HepG2 (cell line): ENCODE measurements around the gene SYT7. TPM values are rescaled to one million over a fixed set of nuclear protein-coding genes. Genes with fewer than 3 reads are reported as not detected.

Experiments used
- AGO1 ChIP-seq: fragments of 200-400 bp; formaldehyde crosslinking; IDR thresholded peaks from 2 replicates; pipeline ENCODE4 v1.6.1; 2017; ENCODE audit warnings: mild to moderate bottlenecking, low read depth, low read length, moderate library complexity; ENCODE audit not compliant: poor library complexity, severe bottlenecking
- DR1 ChIP-seq: sonication (generic); formaldehyde crosslinking; IDR thresholded peaks from 2 replicates; pipeline ENCODE4 v1.8.0; 2021; ENCODE audit warnings: mild to moderate bottlenecking, missing genetic modification reagents, inconsistent platforms
- ELF4 ChIP-seq: sonication (generic); formaldehyde crosslinking; IDR thresholded peaks from 2 replicates; pipeline ENCODE4 v1.5.0; 2020; ENCODE audit warnings: missing genetic modification reagents, mild to moderate bottlenecking, moderate library complexity, borderline replicate concordance
- ETV5 ChIP-seq: IDR thresholded peaks from 2 replicates; pipeline ENCODE4 v1.6.1; 2018; ENCODE audit warnings: missing biosample characterization, missing genetic modification reagents, inconsistent platforms, borderline replicate concordance
- MED13 ChIP-seq: sonication (generic); formaldehyde crosslinking; IDR thresholded peaks from 2 replicates; pipeline ENCODE4 v1.5.0; 2020; ENCODE audit warnings: missing genetic modification reagents
- MEF2D ChIP-seq: sonication (generic); formaldehyde crosslinking; IDR thresholded peaks from 2 replicates; pipeline ENCODE4 v1.5.1; 2020; ENCODE audit warnings: mild to moderate bottlenecking, missing genetic modification reagents
- NR1H2 ChIP-seq: sonication (generic); formaldehyde crosslinking; IDR thresholded peaks from 2 replicates; pipeline ENCODE4 v1.8.1; 2022; ENCODE audit warnings: low read depth, missing genetic modification reagents, borderline replicate concordance
- PAX8 ChIP-seq: sonication (generic); formaldehyde crosslinking; IDR thresholded peaks from 2 replicates; pipeline ENCODE4 v1.8.0; 2022; ENCODE audit warnings: mild to moderate bottlenecking, missing genetic modification reagents, borderline replicate concordance
- RELA ChIP-seq: sonication (generic); formaldehyde crosslinking; IDR thresholded peaks from 2 replicates; pipeline ENCODE4 v1.4.0; 2020; ENCODE audit warnings: missing genetic modification reagents
- TEAD2 ChIP-seq: sonication (generic); formaldehyde crosslinking; IDR thresholded peaks from 2 replicates; pipeline ENCODE4 v1.9.0; 2021; ENCODE audit warnings: missing genetic modification reagents
- ZBED4 ChIP-seq: sonication (generic); formaldehyde crosslinking; IDR thresholded peaks from 2 replicates; pipeline ENCODE4 v1.4.0; 2020; ENCODE audit warnings: missing genetic modification reagents, borderline replicate concordance
- ZFP90 ChIP-seq: sonication (generic); formaldehyde crosslinking; IDR thresholded peaks from 2 replicates; pipeline ENCODE4 v1.8.0; 2022; ENCODE audit warnings: missing genetic modification reagents, mild to moderate bottlenecking, inconsistent platforms, borderline replicate concordance
- ZNF136 ChIP-seq: sonication (generic); formaldehyde crosslinking; IDR thresholded peaks from 2 replicates; pipeline ENCODE4 v1.8.1; 2022; ENCODE audit warnings: low read depth, mild to moderate bottlenecking, moderate library complexity, missing genetic modification reagents
- ZNF160 ChIP-seq: sonication (generic); formaldehyde crosslinking; IDR thresholded peaks from 2 replicates; pipeline ENCODE4 v1.8.0; 2022; ENCODE audit warnings: mild to moderate bottlenecking, inconsistent platforms, missing genetic modification reagents
- ZNF605 ChIP-seq: sonication (generic); formaldehyde crosslinking; IDR thresholded peaks from 2 replicates; pipeline ENCODE4 v1.8.0; 2022; ENCODE audit warnings: mild to moderate bottlenecking, missing genetic modification reagents
- ZNF724P ChIP-seq: sonication (generic); formaldehyde crosslinking; IDR thresholded peaks from 2 replicates; pipeline ENCODE4 v1.8.0; 2022; ENCODE audit warnings: missing genetic modification reagents, borderline replicate concordance
- ZNF800 ChIP-seq: sonication (generic); formaldehyde crosslinking; IDR thresholded peaks from 2 replicates; pipeline ENCODE4 v1.4.0; 2020; ENCODE audit warnings: missing genetic modification reagents
- polyA plus RNA-seq, 8 experiments: library from polyadenylated mRNA; depleted of rRNA in 3 of 8; stranded (reverse) in 7 of 8; unstranded in 1 of 8; fragments of >200 nt; fragmentation: Illumina TruSeq in 4 of 8; extraction: Trizol in 4 of 8; gene quantifications; 2 replicates each; pipeline versions ENCODE4 v1.2.1 to v1.2.3, GENCODE V29; 2011 to 2016; ENCODE audit warnings: low read depth in 4 of 8, missing spikeins in 1 of 8, mixed read lengths in 1 of 8; ENCODE audit not compliant: insufficient read depth in 1 of 8
- total RNA-seq, 5 experiments: library from RNA; depleted of rRNA; stranded (reverse); fragments of >200 nt; fragmentation: Illumina TruSeq; extraction: Trizol; gene quantifications; 2 replicates each; pipeline ENCODE4 v1.2.3, GENCODE V29; 2016; ENCODE audit warnings: low read depth in 1 of 5
- TF ChIP-seq, protein P1 (sequence below): sonication (generic); formaldehyde crosslinking; IDR thresholded peaks from 2 replicates; pipeline ENCODE4 v1.5.0; 2020; ENCODE audit warnings: missing genetic modification reagents
- TF ChIP-seq, protein P2 (sequence below): fragments of 450-650 bp; IDR thresholded peaks from 2 replicates; pipeline ENCODE4 v1.6.1; 2017

SYT7 gene
- total and polyA plus RNA-seq, 2 of the 13 experiments (the other 11 are each of a cell fraction or from before 2014, with no cell fraction given), result 1.4 to 4.4 TPM

DNA sequence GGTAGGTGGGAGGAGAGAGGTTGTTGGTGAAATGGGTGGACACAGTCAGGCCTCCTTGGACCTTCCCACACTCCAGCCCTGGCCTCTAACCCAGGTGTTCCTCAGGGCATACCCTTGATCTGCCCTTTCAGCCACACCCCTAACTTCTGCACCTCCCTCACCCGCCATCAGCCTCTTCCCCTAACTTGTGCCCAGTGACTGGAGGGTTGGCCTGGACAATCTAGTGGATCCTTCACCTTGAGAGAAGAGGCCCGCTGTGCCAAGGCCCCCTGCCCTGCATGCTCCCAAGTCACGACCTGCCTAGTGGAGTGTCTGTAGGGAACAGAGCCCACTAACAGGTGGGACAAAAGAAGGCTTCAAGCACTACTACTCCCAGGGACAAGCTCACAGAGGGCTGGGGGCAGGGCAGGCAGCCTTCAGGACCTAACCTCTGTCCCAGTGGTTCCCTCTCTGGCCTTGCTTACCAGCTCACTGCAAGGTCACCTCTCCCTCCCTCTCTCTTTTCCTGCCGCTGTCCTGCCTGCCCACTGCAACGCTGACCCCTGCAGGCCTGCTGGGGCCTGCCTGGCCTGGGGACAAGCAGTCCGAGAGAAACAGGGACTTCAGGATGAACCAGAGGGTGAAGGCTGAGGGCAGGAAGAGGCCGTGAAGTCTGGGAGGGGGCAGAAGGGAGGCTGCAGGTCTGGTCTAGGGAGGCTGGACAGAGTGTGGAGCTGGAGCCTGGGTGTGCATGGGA is 3.3 kb downstream of the SYT7 start (continued):
- TF ChIP-seq ZBED4 (CRISPR knock-in tag) (no peak), ZNF724P (CRISPR knock-in tag) (no peak), AGO1 (no peak), ZNF800 (CRISPR knock-in tag) (no peak), MED13 (no peak), PAX8 (CRISPR knock-in tag) (no peak), ETV5 (peak; percentile 69; the same call in 1 of the 2 replicates), DR1 (peak; percentile 24; the same call in 1 of the 2 replicates), ZFP90 (CRISPR knock-in tag) (0 out of 2 replicates have a peak, but pooled peaks have one; percentile 40), NR1H2 (no peak), TEAD2 (CRISPR knock-in tag) (no peak), MEF2D (CRISPR knock-in tag) (peak; percentile 85), ZNF136 (no peak), ZNF160 (CRISPR knock-in tag) (no peak), ELF4 (CRISPR knock-in tag) (no peak), RELA (CRISPR knock-in tag) (peak; percentile 73; the same call in 1 of the 2 replicates), ZNF605 (peak; percentile 77; the same call in 1 of the 2 replicates)
- TF ChIP-seq, protein P1, sequence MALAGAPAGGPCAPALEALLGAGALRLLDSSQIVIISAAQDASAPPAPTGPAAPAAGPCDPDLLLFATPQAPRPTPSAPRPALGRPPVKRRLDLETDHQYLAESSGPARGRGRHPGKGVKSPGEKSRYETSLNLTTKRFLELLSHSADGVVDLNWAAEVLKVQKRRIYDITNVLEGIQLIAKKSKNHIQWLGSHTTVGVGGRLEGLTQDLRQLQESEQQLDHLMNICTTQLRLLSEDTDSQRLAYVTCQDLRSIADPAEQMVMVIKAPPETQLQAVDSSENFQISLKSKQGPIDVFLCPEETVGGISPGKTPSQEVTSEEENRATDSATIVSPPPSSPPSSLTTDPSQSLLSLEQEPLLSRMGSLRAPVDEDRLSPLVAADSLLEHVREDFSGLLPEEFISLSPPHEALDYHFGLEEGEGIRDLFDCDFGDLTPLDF, result no peak
- TF ChIP-seq, protein P2, sequence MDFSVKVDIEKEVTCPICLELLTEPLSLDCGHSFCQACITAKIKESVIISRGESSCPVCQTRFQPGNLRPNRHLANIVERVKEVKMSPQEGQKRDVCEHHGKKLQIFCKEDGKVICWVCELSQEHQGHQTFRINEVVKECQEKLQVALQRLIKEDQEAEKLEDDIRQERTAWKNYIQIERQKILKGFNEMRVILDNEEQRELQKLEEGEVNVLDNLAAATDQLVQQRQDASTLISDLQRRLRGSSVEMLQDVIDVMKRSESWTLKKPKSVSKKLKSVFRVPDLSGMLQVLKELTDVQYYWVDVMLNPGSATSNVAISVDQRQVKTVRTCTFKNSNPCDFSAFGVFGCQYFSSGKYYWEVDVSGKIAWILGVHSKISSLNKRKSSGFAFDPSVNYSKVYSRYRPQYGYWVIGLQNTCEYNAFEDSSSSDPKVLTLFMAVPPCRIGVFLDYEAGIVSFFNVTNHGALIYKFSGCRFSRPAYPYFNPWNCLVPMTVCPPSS, result no peak
